A549 (cell line): Measurements from ENCODE around the gene HOGA1.

Experiments used
- BHLHE40 ChIP-seq: IDR thresholded peaks from 2 replicates; pipeline ENCODE4 v1.6.1; 2012; ENCODE audit warnings: low read depth, low read length, inconsistent platforms
- CEBPB ChIP-seq, 2 experiments: fragments of >200 bp in 1 of 2; sonication (Bioruptor Twin) in 1 of 2; formaldehyde crosslinking in 1 of 2; IDR thresholded peaks; 2 replicates each; pipeline ENCODE4 v1.6.1; 2012 to 2016
- CHD2 ChIP-seq: fragments of 150-350 bp; IDR thresholded peaks from 2 replicates; pipeline ENCODE4 v1.6.1; 2014; ENCODE audit warnings: low read length; ENCODE audit not compliant: partially characterized antibody
- CHD4 ChIP-seq: fragments of 200-600 bp; sonication (generic); IDR thresholded peaks from 2 replicates; pipeline ENCODE4 v1.6.1; 2016; ENCODE audit warnings: antibody characterized with exemption, mild to moderate bottlenecking, borderline replicate concordance
- CTCF ChIP-seq: fragments of >200 bp; sonication (Bioruptor Twin); formaldehyde crosslinking; IDR thresholded peaks from 3 replicates; pipeline ENCODE4 v1.5.1; 2016
- EHMT2 ChIP-seq: fragments of 200-600 bp; sonication (generic); IDR thresholded peaks from 2 replicates; pipeline ENCODE4 v1.6.1; 2016; ENCODE audit warnings: antibody characterized with exemption, low read depth, mild to moderate bottlenecking, moderate library complexity
- EP300 ChIP-seq, 2 experiments: fragments of >200 bp; sonication (Bioruptor Twin); formaldehyde crosslinking; IDR thresholded peaks; 2 replicates in 1 of 2; 3 replicates in 1 of 2; pipeline ENCODE4 v1.6.1; 2016 to 2017
- NFE2L2 ChIP-seq: fragments of 150-350 bp; conservative IDR thresholded peaks from 2 replicates; pipeline ENCODE4 v1.6.1; 2014; ENCODE audit warnings: low read length
- NR3C1 ChIP-seq: fragments of >200 bp; sonication (Bioruptor Twin); formaldehyde crosslinking; IDR thresholded peaks from 3 replicates; pipeline ENCODE4 v1.6.1; 2017
- POLR2A ChIP-seq: IDR thresholded peaks from 2 replicates; pipeline ENCODE4 v1.6.1; 2012; ENCODE audit warnings: mild to moderate bottlenecking, low read length
- POLR2AphosphoS2 ChIP-seq: conservative IDR thresholded peaks from 2 replicates; pipeline ENCODE4 v1.6.1; 2012; ENCODE audit warnings: low read length, improper control_type of control experiment, inconsistent platforms
- USF2 ChIP-seq: fragments of 450-650 bp; IDR thresholded peaks from 2 replicates; pipeline ENCODE4 v1.6.1; 2014; ENCODE audit warnings: antibody characterized with exemption
- ZC3H11A ChIP-seq: fragments of 450-650 bp; IDR thresholded peaks from 2 replicates; pipeline ENCODE4 v1.6.1; 2014; ENCODE audit warnings: antibody characterized with exemption, mild to moderate bottlenecking
- ZFP36 ChIP-seq: fragments of 450-650 bp; IDR thresholded peaks from 2 replicates; pipeline ENCODE4 v1.6.1; 2014; ENCODE audit warnings: borderline replicate concordance; ENCODE audit not compliant: partially characterized antibody

- TF ChIP-seq BHLHE40 (no peak), EP300 (IDR thresholded peaks at IDR 0.05) (no peak), ZC3H11A (no peak), CTCF (no peak), CEBPB (IDR thresholded peaks at IDR 0.05) (no peak), CHD4 (no peak), NR3C1 (no peak), CHD2 (no peak), USF2 (no peak), POLR2A (no peak), POLR2AphosphoS2 (no peak), ZFP36 (no peak), NFE2L2 (no peak), EHMT2 (no peak)
Measured at GRCh38 chr10:97563337-97563736, 20.9 kb upstream of the HOGA1 start.
